Measurements from ENCODE around the gene ZPBP. TPM values are rescaled to one million over a fixed set of nuclear protein-coding genes. Genes with fewer than 3 reads are reported as not detected.

The ZPBP gene
- total RNA-seq (2014; rRNA removed; shearing (Covaris generic)) = not detected in 2 replicates

DNA sequence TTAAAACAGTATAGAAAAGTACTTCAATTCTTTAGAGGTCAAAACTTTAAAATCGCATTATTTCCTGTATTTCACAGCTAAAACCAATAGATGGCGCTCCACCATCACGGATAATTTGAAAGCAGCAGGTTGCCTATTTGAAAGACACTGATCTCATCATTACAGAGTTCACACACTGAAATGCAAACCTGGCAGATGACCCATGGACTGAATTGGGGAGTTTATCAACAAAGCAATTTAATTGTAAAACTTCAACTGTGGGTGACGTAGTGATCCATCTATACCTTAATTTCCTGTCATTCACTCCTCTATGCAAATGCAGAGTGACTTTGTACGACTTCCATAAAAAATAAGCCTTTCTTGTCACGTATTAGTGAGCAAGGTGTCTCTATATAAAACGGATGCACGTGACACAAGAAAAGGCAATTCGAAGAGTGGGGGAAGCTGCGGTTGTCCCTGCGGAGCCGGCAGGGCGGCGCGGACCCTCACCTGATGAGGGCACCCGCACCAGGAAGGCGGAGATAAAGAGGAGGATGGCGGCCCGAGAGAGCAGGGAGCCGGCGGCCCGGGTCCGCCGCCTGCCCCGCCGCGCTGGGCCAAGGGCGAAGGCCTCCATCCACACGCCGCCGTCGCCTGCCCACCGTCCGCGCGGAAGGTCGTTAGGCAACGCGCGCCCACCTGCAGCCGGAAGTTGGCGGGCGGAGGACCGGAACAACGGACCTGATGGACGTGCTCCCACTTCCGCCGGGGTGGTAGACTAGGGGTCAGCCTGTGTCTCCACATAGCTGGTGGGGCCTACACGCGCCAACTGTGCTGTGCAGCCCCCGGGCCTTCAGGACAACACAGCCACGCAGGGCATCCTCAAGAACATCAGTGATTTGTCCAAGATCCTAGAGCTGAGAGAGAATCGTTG is at the start of gene ZPBP:
Gene ZPBP (minus strand): TSS at position 668 of the 913 bp plus-strand sequence. CDS start 52 bp downstream, at position 616.
- in situ Hi-C loops (cut with HindIII; ENCODE audit: low sequenced_read_pairs) = no loop called here
- DNase-seq (ENCODE audit: low spot score) = peak; percentile 72

DNA sequence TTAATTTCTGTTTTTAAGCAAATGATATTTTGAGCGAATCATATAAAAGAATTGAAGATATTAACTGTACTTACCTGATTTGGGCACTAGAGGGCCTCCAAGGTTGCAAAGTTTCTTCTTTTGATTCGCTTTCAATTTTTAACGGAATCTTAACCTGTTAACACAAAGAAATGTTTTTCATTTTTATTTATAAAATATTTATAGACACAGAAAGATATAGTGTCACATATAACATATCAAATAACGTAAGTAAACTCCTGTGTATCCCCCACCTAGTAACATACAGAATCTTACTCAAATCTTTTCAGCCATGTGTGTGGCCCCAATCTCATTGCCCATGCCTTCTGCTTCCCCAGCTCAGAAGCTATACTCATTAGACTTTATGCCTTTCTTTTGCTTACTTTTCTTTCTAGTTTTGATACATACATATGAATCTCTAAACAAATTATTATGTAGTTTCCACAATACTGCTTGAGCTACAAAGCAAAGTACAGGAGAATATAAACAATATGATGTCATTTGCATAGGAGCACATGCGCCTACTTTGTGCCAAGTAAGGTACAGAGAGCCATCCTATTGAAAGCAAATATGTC is 49.5 kb upstream of the ZPBP start:
- in situ Hi-C loops (cut with HindIII; ENCODE audit: low sequenced_read_pairs) = no loop called here
- peak; percentile 56 for DNase-seq (ENCODE audit: low spot score)

DNA sequence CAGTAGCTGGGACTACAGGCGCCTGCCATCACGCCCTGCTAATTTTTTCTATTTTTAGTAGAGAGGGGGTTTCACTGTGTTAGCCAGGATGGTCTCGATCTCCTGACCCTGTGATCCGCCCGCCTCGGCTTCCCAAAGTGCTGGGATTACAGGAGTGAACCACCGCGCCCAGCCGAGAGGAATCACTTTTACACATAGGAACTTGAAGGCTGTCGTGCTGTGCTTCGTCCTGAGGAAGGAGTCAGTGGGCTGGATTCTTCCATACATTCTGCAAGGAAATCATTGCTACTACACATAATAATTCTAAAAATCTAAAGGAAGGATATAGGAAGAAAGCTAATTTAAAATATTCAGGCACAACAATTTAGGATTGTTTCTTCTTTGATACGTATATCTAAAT is 48.8 kb upstream of the ZPBP start:
- DNase-seq (ENCODE audit: low spot score) = no peak
- in situ Hi-C loops (cut with HindIII; ENCODE audit: low sequenced_read_pairs) = no loop called here

- in situ Hi-C loops (cut with HindIII; ENCODE audit: low sequenced_read_pairs) = no loop called here
- no peak for DNase-seq (ENCODE audit: low spot score)
Observed at GRCh38 chr7:50141131-50141530, 48.1 kb upstream of the ZPBP start.

DNA sequence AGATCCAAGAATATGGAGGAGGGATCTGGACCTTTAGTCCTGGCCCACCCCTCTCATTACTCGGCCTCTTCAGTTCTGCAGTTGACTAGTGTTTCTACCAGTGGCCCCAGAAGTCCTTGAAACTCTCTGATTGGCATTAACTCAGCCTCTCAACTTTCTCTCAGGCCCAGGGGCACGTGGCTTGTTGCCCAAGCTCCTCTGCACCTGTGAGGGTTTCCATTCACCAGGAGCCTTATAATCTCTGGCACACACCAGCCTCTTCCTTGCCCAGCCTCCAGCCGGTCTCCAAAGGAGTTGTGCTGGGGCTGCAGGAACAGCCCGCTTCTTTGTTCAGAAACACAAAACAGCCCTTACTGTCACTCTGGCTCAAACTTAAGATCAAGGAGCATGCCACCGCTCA is 47.6 kb upstream of the ZPBP start:
- in situ Hi-C loops (cut with HindIII; ENCODE audit: low sequenced_read_pairs) = no loop called here
- DNase-seq (ENCODE audit: low spot score) = no peak

DNA sequence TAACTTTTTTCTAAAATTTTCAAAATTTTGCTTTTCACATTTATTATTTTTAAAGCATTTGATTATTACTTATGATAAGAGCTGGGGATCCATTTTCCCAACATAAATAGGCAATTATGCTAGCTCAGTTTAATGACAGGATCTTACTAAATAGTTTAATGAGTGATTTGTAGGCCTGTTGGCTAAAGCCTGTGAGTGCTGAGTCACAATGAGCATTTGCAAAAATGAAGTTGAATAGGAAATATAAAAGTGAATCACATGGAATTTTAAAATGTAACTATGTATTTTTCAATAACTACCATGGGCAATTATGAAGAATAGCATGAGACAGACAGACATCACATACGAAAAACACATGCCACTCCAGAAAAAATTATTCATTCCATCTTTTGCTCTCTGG is 45.1 kb upstream of the ZPBP start:
- in situ Hi-C loops (cut with HindIII; ENCODE audit: low sequenced_read_pairs) = no loop called here
- no peak for DNase-seq (ENCODE audit: low spot score)

DNA sequence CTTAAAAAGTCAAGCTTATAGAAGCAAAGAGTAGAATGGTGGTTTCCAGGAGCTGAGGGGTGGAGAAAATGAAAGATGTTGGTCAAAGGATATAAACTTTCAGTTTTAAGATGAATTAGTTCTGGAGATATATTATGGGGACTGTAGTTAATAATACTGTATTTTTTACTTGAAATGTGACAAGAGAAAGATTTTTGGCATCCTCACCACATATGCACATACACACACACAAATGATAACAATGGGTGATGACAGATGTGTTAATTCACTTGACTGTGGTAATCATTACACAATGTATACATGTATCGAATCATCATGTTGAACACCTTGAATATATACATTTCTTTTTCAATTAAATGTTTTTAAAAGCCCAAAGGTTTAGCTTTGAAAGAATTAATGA is 32.7 kb upstream of the ZPBP start:
- in situ Hi-C loops (cut with HindIII; ENCODE audit: low sequenced_read_pairs) = no loop called here
- DNase-seq (ENCODE audit: low spot score) = no peak

DNA sequence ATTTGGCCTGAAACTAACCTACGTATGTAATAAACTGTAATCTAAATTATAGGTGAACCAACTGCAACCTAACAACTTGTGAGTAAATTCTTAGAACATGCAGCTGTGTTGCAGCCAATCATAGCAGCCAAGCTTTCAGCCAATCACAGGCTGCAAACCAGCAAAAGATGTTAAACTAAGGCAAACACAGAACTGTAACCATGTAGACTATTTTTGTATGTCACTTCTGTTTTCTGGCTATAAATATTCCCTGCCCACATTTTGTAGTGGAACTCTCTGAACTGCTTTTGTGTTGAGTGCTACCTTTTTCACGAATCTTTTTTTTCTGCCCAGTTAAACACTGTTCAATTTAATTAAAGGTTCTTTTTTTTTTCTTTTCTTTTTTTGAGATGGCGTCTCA is 28.2 kb upstream of the ZPBP start:
- in situ Hi-C loops (cut with HindIII; ENCODE audit: low sequenced_read_pairs) = no loop called here
- DNase-seq (ENCODE audit: low spot score) = no peak

- no peak for DNase-seq (ENCODE audit: low spot score)
- in situ Hi-C loops (cut with HindIII; ENCODE audit: low sequenced_read_pairs) = no loop called here
Observed at GRCh38 chr7:50119815-50120637, 27.0 kb upstream of the ZPBP start.

GRCh38 chr7:50112250-50112649 is 19.2 kb upstream of the ZPBP start:
- DNase-seq (ENCODE audit: low spot score) = no peak
- in situ Hi-C loops (cut with HindIII; ENCODE audit: low sequenced_read_pairs) = no loop called here

- in situ Hi-C loops (cut with HindIII; ENCODE audit: low sequenced_read_pairs) = no loop called here
- no peak for DNase-seq (ENCODE audit: low spot score)
Observed at GRCh38 chr7:50101873-50102272, 8.8 kb upstream of the ZPBP start.

- in situ Hi-C loops (cut with HindIII; ENCODE audit: low sequenced_read_pairs) = no loop called here
- DNase-seq (ENCODE audit: low spot score) = no peak
Observed at GRCh38 chr7:50095634-50096033, 2.6 kb upstream of the ZPBP start.

DNA sequence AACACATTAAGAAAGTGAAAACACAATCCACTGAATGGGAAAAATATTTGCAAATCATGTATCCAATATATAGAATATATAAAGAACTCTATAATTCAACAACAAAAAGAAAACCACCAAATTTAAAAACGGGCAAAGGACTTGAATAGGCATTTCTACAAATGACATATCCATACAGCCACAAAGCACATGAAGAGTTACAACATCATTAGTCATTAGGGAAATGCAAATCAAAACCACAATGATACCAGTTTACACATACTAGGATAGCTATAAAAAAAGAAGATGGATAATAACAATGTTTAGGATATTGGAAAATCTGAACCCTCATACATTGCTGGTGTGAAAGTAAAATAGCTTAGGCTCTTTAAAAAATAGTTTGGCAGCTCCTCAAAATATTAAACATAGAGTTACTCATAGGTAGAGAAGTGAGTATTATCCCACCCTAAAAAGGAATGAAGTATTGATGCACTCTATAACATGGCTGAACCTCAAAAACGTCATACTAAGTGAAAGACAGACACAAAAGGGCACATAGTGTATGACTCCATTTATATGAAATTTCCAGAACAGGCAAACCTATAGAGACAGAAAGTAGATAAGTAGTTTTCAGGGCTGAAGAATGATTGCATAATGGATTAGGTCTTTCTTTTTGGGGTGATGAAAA is 4.5 kb downstream of the ZPBP start:
- DNase-seq (ENCODE audit: low spot score) = no peak
- in situ Hi-C loops (cut with HindIII; ENCODE audit: low sequenced_read_pairs) = no loop called here

GRCh38 chr7:50085344-50085743 is 7.7 kb downstream of the ZPBP start:
- no peak for DNase-seq (ENCODE audit: low spot score)
- in situ Hi-C loops (cut with HindIII; ENCODE audit: low sequenced_read_pairs) = no loop called here

GRCh38 chr7:50073093-50073492 is 20.0 kb downstream of the ZPBP start:
- no peak for DNase-seq (ENCODE audit: low spot score)
- in situ Hi-C loops (cut with HindIII; ENCODE audit: low sequenced_read_pairs) = no loop called here

- no peak for DNase-seq (ENCODE audit: low spot score)
- in situ Hi-C loops (cut with HindIII; ENCODE audit: low sequenced_read_pairs) = no loop called here
Observed at GRCh38 chr7:50069613-50070012, 23.4 kb downstream of the ZPBP start.

- peak; percentile 20 for DNase-seq (ENCODE audit: low spot score)
- in situ Hi-C loops (cut with HindIII; ENCODE audit: low sequenced_read_pairs) = no loop called here
Observed at GRCh38 chr7:50068850-50069551, 24.0 kb downstream of the ZPBP start.

GRCh38 chr7:50068026-50068425 is 25.0 kb downstream of the ZPBP start:
- DNase-seq (ENCODE audit: low spot score) = peak; percentile 55
- in situ Hi-C loops (cut with HindIII; ENCODE audit: low sequenced_read_pairs) = no loop called here

DNA sequence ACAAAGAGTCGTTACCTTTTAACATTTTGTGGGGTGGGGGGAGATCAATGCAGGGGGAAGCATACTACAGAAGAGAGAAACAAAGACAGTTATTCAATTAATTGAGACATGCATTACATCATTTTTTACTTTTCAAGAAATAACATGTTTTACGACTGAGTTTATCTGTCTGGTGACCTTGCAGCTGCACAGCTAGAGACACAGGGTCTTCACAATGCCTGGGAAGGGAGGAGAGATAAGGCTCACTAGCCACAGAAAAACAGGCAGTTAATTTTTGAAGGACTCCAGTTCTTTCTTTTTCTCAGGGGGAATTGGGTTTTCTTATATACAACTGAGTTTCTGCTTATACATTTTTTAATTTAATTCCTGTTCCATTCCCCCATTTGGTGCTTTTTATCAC is 30.1 kb downstream of the ZPBP start:
- in situ Hi-C loops (cut with HindIII; ENCODE audit: low sequenced_read_pairs) = no loop called here
- no peak for DNase-seq (ENCODE audit: low spot score)

All from G401 (cell line).